Right atrium auricular region (tissue), 2 donors: ENCODE data around the gene PAX1. TPM values are rescaled to one million over a fixed set of nuclear protein-coding genes. Genes with fewer than 3 reads are reported as not detected.

Experiments
- DNase-seq: peaks from one replicate; pipeline ENCODE4 v3.0.0-alpha.2; 2019; ENCODE audit warnings: low spot score
- H3K27ac ChIP-seq, 2 donors: fragments of 200-600 bp; sonication (generic); 1 replicate in 1 of 2; 2 replicates in 1 of 2; pipeline ENCODE4 v1.5.1; 2016 to 2019
- H3K27me3 ChIP-seq, 2 donors: fragments of 200-600 bp; sonication (generic); one replicate each; pipeline versions ENCODE4 v1.5.1 to v1.6.0; 2017 to 2019
- H3K36me3 ChIP-seq: fragments of 200-600 bp; sonication (generic); one replicate; pipeline ENCODE4 v1.5.1; 2016
- H3K4me1 ChIP-seq, 2 donors: fragments of 200-600 bp; sonication (generic); one replicate each; pipeline versions ENCODE4 v1.5.1 to v1.6.0; 2017 to 2019
- H3K4me3 ChIP-seq, 2 donors: fragments of 200-600 bp; sonication (generic); 1 replicate in 1 of 2; 2 replicates in 1 of 2; pipeline ENCODE4 v1.5.1; 2017 to 2019; ENCODE audit warnings: mild to moderate bottlenecking in 1 of 2, moderate library complexity in 1 of 2
- H3K9me3 ChIP-seq, 2 donors: fragments of 200-600 bp; sonication (generic); one replicate each; pipeline ENCODE4 v1.5.1; 2019
- CTCF ChIP-seq, 2 donors: fragments of 200-600 bp; sonication (generic); IDR thresholded peaks; one replicate each; pipeline ENCODE4 v1.5.1; 2019; ENCODE audit warnings: antibody characterized with exemption in 2 of 2
- total RNA-seq, 2 donors: library from RNA; depleted of rRNA; stranded (reverse); fragments of >200 nt; gene quantifications; one replicate each; pipeline ENCODE4 v1.1.0, GENCODE V29; 2016

PAX1 gene
- total RNA-seq, 2 donors from 2014 or later = not detected

- Histone ChIP-seq H3K9me3 (no peaks in the 10 kb centered on the region), H3K4me1 (no peaks in the 10 kb centered on the region), H3K27me3 (no peaks in the 10 kb centered on the region), H3K36me3 (no peaks in the 10 kb centered on the region), H3K27ac (no peak overlapping the region), H3K4me3 (no peak overlapping the region)
- no peak for DNase-seq
- no peak for TF ChIP-seq CTCF (IDR thresholded peaks at IDR 0.05)
These were observed 33.7 kb downstream of the PAX1 start for GRCh38 chr20:21739161-21739560.

- no peaks in the 10 kb centered on the region for H3K36me3 ChIP-seq
- H3K9me3 ChIP-seq = no peaks in the 10 kb centered on the region
- TF ChIP-seq CTCF (IDR thresholded peaks at IDR 0.05) = no peak
- DNase-seq = no peak
- H3K4me1 ChIP-seq = no peaks in the 10 kb centered on the region
- no peaks in the 10 kb centered on the region for H3K27me3 ChIP-seq
- H3K27ac ChIP-seq = no peak overlapping the region
- H3K4me3 ChIP-seq = no peak overlapping the region
These were observed 34.2 kb downstream of the PAX1 start for GRCh38 chr20:21739682-21740081.

GRCh38 chr20:21741266-21741665 is 35.8 kb downstream of the PAX1 start:
- TF ChIP-seq CTCF (IDR thresholded peaks at IDR 0.05) = no peak
- H3K9me3 ChIP-seq = no peaks in the 10 kb centered on the region
- no peaks in the 10 kb centered on the region for H3K4me1 ChIP-seq
- H3K4me3 ChIP-seq = no peak overlapping the region
- no peaks in the 10 kb centered on the region for H3K36me3 ChIP-seq
- no peak overlapping the region for H3K27ac ChIP-seq
- no peak for DNase-seq
- H3K27me3 ChIP-seq = no peaks in the 10 kb centered on the region

- Histone ChIP-seq H3K4me3 (no peak overlapping the region), H3K9me3 (peaks cover 0 to 5% of the 10 kb centered on the region in 2 donors), H3K27ac (no peak overlapping the region), H3K4me1 (no peaks in the 10 kb centered on the region), H3K36me3 (no peaks in the 10 kb centered on the region), H3K27me3 (no peaks in the 10 kb centered on the region)
- no peak for DNase-seq
- TF ChIP-seq CTCF (IDR thresholded peaks at IDR 0.05) = no peak
These were observed 57.2 kb downstream of the PAX1 start for GRCh38 chr20:21762646-21763045.

- Histone ChIP-seq H3K4me3 (no peak overlapping the region), H3K36me3 (no peaks in the 10 kb centered on the region), H3K27ac (no peak overlapping the region), H3K27me3 (no peaks in the 10 kb centered on the region), H3K9me3 (no peaks in the 10 kb centered on the region), H3K4me1 (no peaks in the 10 kb centered on the region)
- DNase-seq = no peak
- TF ChIP-seq CTCF (IDR thresholded peaks at IDR 0.05) = no peak
These were observed 61.8 kb downstream of the PAX1 start for GRCh38 chr20:21767200-21767738.

GRCh38 chr20:21767739-21768223 is 62.3 kb downstream of the PAX1 start:
- no peak for DNase-seq
- Histone ChIP-seq H3K4me3 (no peak overlapping the region), H3K9me3 (no peaks in the 10 kb centered on the region), H3K27ac (no peak overlapping the region), H3K36me3 (no peaks in the 10 kb centered on the region), H3K4me1 (no peaks in the 10 kb centered on the region), H3K27me3 (no peaks in the 10 kb centered on the region)
- no peak for TF ChIP-seq CTCF (IDR thresholded peaks at IDR 0.05)
